ENCODE measurements around the gene GBP3.
"Not testable (repeated sequence)": the region's sequence is repeated elsewhere in the genome, so short reads cannot be mapped to it uniquely, and the experiment has no call there.

GRCh38 chr1:89034004-89034403, 11.3 kb upstream of the GBP3 start:
- not testable (repeated sequence) for TF ChIP-seq CTCF (IDR thresholded peaks at IDR 0.05; ENCODE audit: insufficient read depth, low read length, poor library complexity, severe bottlenecking); EZH2phosphoT487 (conservative IDR thresholded peaks at IDR 0.05; ENCODE audit: low read length)

Data from SU-DHL-6 (cell line).